ENCODE results near the gene CPLANE1. TPM values are rescaled to one million over a fixed set of nuclear protein-coding genes. Genes with fewer than 3 reads are reported as not detected.
A peak's percentile ranks its signal among the peaks of the same experiment; 100 is the strongest.

CPLANE1 gene
- total and polyA plus RNA-seq, 10 of the 15 experiments (the other 5 are each of a cell fraction or from before 2014, with no cell fraction given) = 1.7 to 14.8 (median 6.7) TPM

DNA sequence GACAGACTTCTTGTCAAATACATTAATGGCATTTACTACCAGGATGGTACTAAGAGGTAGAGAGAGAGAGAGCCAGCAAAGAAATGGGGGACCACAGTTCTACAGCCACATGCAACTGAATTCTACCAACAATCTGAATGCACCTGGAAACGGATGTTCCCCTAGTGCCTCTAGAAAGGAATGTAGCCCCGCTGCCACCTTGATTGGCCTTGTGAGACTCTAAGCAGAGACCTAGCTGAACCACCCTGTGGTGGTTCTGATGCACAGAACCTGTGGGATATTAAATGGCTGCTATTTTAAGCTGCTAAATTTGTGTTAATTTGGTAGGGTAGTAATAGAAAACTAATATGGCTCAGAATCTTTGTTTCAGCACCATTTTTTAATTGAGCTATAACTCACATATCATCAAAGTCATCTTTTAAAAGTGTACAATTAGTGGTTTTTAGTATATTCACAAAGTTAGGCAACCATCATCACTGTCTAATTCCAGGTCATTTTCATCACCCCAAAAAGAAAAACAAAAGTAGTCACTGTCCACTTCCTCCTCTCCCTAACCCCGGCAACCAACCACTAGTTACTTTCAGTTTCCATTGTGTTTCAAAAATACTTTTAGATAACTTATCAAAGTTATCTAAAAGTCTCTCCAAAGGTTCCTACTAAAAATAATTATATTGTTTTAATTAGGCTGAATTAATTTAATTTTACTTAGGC lies 51.7 kb downstream of the CPLANE1 start (continued):
- TF ChIP-seq NBN (IDR thresholded peaks at IDR 0.05) (no peak), ASH2L (IDR thresholded peaks at IDR 0.05; ENCODE audit: borderline replicate concordance, low read depth) (no peak), MEF2A (IDR thresholded peaks at IDR 0.05; ENCODE audit: insufficient read depth, low read depth, low read length) (0 out of 2 replicates have a peak, but pooled peaks have one; percentile 32), NFIC (IDR thresholded peaks at IDR 0.05; ENCODE audit: low read depth, low read length) (peak; percentile 44; the same call in 1 of the 2 replicates), CBX3 (IDR thresholded peaks at IDR 0.05; ENCODE audit: borderline replicate concordance, low read depth) (no peak), IRF4 (IDR thresholded peaks at IDR 0.05; ENCODE audit: low read depth, low read length) (no peak), BACH1 (IDR thresholded peaks at IDR 0.05; ENCODE audit: borderline replicate concordance) (no peak)
- TF ChIP-seq, protein P1, sequence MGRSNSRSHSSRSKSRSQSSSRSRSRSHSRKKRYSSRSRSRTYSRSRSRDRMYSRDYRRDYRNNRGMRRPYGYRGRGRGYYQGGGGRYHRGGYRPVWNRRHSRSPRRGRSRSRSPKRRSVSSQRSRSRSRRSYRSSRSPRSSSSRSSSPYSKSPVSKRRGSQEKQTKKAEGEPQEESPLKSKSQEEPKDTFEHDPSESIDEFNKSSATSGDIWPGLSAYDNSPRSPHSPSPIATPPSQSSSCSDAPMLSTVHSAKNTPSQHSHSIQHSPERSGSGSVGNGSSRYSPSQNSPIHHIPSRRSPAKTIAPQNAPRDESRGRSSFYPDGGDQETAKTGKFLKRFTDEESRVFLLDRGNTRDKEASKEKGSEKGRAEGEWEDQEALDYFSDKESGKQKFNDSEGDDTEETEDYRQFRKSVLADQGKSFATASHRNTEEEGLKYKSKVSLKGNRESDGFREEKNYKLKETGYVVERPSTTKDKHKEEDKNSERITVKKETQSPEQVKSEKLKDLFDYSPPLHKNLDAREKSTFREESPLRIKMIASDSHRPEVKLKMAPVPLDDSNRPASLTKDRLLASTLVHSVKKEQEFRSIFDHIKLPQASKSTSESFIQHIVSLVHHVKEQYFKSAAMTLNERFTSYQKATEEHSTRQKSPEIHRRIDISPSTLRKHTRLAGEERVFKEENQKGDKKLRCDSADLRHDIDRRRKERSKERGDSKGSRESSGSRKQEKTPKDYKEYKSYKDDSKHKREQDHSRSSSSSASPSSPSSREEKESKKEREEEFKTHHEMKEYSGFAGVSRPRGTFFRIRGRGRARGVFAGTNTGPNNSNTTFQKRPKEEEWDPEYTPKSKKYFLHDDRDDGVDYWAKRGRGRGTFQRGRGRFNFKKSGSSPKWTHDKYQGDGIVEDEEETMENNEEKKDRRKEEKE (IDR thresholded peaks at IDR 0.05) = no peak
- TF ChIP-seq, protein P2, sequence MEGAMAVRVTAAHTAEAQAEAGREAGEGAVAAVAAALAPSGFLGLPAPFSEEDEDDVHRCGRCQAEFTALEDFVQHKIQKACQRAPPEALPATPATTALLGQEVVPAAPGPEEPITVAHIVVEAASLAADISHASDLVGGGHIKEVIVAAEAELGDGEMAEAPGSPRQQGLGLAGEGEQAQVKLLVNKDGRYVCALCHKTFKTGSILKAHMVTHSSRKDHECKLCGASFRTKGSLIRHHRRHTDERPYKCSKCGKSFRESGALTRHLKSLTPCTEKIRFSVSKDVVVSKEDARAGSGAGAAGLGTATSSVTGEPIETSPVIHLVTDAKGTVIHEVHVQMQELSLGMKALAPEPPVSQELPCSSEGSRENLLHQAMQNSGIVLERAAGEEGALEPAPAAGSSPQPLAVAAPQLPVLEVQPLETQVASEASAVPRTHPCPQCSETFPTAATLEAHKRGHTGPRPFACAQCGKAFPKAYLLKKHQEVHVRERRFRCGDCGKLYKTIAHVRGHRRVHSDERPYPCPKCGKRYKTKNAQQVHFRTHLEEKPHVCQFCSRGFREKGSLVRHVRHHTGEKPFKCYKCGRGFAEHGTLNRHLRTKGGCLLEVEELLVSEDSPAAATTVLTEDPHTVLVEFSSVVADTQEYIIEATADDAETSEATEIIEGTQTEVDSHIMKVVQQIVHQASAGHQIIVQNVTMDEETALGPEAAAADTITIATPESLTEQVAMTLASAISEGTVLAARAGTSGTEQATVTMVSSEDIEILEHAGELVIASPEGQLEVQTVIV (IDR thresholded peaks at IDR 0.05; ENCODE audit: borderline replicate concordance, partially characterized antibody) = no peak
- TF ChIP-seq, protein P3, sequence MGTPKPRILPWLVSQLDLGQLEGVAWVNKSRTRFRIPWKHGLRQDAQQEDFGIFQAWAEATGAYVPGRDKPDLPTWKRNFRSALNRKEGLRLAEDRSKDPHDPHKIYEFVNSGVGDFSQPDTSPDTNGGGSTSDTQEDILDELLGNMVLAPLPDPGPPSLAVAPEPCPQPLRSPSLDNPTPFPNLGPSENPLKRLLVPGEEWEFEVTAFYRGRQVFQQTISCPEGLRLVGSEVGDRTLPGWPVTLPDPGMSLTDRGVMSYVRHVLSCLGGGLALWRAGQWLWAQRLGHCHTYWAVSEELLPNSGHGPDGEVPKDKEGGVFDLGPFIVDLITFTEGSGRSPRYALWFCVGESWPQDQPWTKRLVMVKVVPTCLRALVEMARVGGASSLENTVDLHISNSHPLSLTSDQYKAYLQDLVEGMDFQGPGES (IDR thresholded peaks at IDR 0.05) = no peak
